ENCODE results near the gene NT5DC2. TPM values are rescaled to one million over a fixed set of nuclear protein-coding genes. Genes with fewer than 3 reads are reported as not detected.

NT5DC2 gene
- total and polyA plus RNA-seq, 2 of the 8 experiments (the other 6 are each of a cell fraction or from before 2014, with no cell fraction given), result 331 to 477 TPM

DNA sequence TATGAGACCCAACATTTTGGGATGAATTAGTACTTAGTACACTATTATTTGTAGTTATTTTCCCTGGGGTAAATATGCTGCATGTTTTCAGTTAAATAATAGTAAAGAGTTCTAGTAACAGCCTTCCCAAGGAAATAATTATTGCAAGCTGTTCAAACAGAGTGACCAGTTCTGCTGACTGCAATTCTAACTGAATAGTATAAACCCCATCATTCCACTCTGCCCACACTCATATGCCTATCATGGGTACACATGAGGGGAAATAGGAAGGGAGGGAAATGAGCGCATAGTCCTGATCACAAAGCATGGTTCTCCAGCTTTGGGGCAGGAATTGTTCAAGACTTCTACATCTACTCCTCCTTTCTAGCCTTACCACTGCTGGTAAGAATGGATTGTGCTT is 21.4 kb upstream of the NT5DC2 start:
- POLR2A ChIA-PET (ENCODE audit: partially characterized antibody), result no interaction called here
- FAIRE-seq, result no peak

More for the DNA sequence above, 21.4 kb upstream of the NT5DC2 start:
- Histone ChIP-seq H2BK5ac (ENCODE audit: low read depth, low read length) (no peak overlapping the region), H3K56ac (replicated peaks; ENCODE audit: insufficient read length, low read depth, low read length) (no peak overlapping the region), H3K14ac (ENCODE audit: insufficient read length) (no peak overlapping the region), H3K79me2 (ENCODE audit: control insufficient read depth in 1 of 2, insufficient read depth in 2 of 2, low read length in 2 of 2) (no peaks in the 10 kb centered on the region), H3K4me3 (ENCODE audit: extremely low read depth in 1 of 4, insufficient read depth in 2 of 4, low read depth in 3 of 4, low read length in 4 of 4) (no peak overlapping the region), H2BK15ac (ENCODE audit: low read length) (no peak overlapping the region), H3K23ac (ENCODE audit: insufficient read length) (no peak overlapping the region), H2BK120ac (replicated peaks; ENCODE audit: low read depth, low read length) (no peak overlapping the region), H3K9me3 (ENCODE audit: insufficient read depth in 2 of 2, low read depth in 1 of 2, low read length in 1 of 2) (no peaks in the 10 kb centered on the region), H2BK12ac (ENCODE audit: low read depth, low read length) (no peak overlapping the region), H3K36me3 (ENCODE audit: control insufficient read depth in 2 of 4, insufficient read depth in 4 of 4, low read length in 3 of 4) (peaks cover 4 to 42% (median 17%) of the 10 kb centered on the region in 4 experiments; a peak in 5 of 8 replicates), H2AK5ac (ENCODE audit: low read depth, low read length) (no peak overlapping the region), H4K20me1 (replicated peaks in 1 of 2; ENCODE audit: control insufficient read depth in 1 of 2, insufficient read depth in 2 of 2, low read length in 2 of 2) (peaks cover 0 to 3% of the 10 kb centered on the region in 2 experiments), H3K18ac (ENCODE audit: extremely low read depth, low read length) (no peak overlapping the region), H3K27me3 (replicated peaks in 1 of 4; ENCODE audit: control insufficient read depth in 3 of 4, extremely low read depth in 1 of 4, insufficient read depth in 3 of 4, low read length in 3 of 4) (no peaks in the 10 kb centered on the region), H3K79me1 (ENCODE audit: low read depth, low read length) (peaks cover 2% of the 10 kb centered on the region), H3K27ac (ENCODE audit: low read depth, low read length) (no peak overlapping the region), H4K8ac (ENCODE audit: extremely low read depth, insufficient read depth, low read length) (no peak overlapping the region), H2AFZ (ENCODE audit: low read length) (no peak overlapping the region), H2BK20ac (ENCODE audit: low read length) (no peak overlapping the region), H4K91ac (replicated peaks; ENCODE audit: insufficient read length, low read length) (no peak overlapping the region), H3K4ac (replicated peaks; ENCODE audit: insufficient read length, low read depth, low read length) (no peak overlapping the region), H3K4me1 (replicated peaks in 1 of 4; ENCODE audit: control insufficient read depth in 3 of 4, insufficient read depth in 4 of 4, low read length in 3 of 4) (no peaks in the 10 kb centered on the region), H4K5ac (ENCODE audit: insufficient read length, low read depth, low read length) (no peak overlapping the region), H3K4me2 (ENCODE audit: insufficient read depth in 1 of 2, low read depth in 2 of 2, low read length in 2 of 2) (no peak overlapping the region), H3K9ac (replicated peaks in 1 of 4; ENCODE audit: extremely low read depth in 1 of 4, low read depth in 3 of 4, low read length in 3 of 4) (no peak overlapping the region), H3K23me2 (ENCODE audit: low read depth, low read length) (no peaks in the 10 kb centered on the region)
- CTCF ChIA-PET (ENCODE audit: partially characterized antibody), result no interaction called here
- DNase-seq (ENCODE audit: low read depth in 1 of 2, low spot score in 2 of 2), result no peak
- 93% methylated on average over 1 of the region's 1 CpG; no CpG with 5 or more reads in 1 of the 2 experiments for WGBS, 2 experiments (ENCODE audit: extremely low coverage in 1 of 2, insufficient coverage in 1 of 2, insufficient read length in 1 of 2, insufficient replicate concordance in 2 of 2, low coverage in 1 of 2, low lambda C conversion rate in 2 of 2, missing lambda C conversion rate in 1 of 2)
- TF ChIP-seq ASH2L (IDR thresholded peaks at IDR 0.05; ENCODE audit: low read length) (no peak), RFX5 (IDR thresholded peaks at IDR 0.05; ENCODE audit: borderline replicate concordance, low read depth, low read length) (no peak), POU5F1 (IDR thresholded peaks at IDR 0.05; ENCODE audit: low read depth, low read length) (no peak), TAF7 (optimal IDR thresholded peaks at IDR 0.05; ENCODE audit: borderline replicate concordance, low read depth, low read length) (no peak), CBX5 (IDR thresholded peaks at IDR 0.05; ENCODE audit: low read depth, low read length) (no peak), ATF2 (IDR thresholded peaks at IDR 0.05; ENCODE audit: low read length) (no peak), EP300 (IDR thresholded peaks at IDR 0.05; ENCODE audit: borderline replicate concordance in 1 of 2, low read depth in 2 of 2, low read length in 2 of 2) (no peak), HDAC6 (IDR thresholded peaks at IDR 0.05; ENCODE audit: low read depth, low read length) (no peak), SP2 (IDR thresholded peaks at IDR 0.05; ENCODE audit: low read length) (no peak), TCF12 (IDR thresholded peaks at IDR 0.05; ENCODE audit: low read depth, low read length) (no peak), CEBPB (IDR thresholded peaks at IDR 0.05; ENCODE audit: low read depth, low read length) (no peak), CBX8 (IDR thresholded peaks at IDR 0.05; ENCODE audit: borderline replicate concordance, low read depth, low read length) (no peak)
